Breast epithelium (tissue), 4 donors: ENCODE measurements around the gene SLC34A1. TPM values are rescaled to one million over a fixed set of nuclear protein-coding genes. Genes with fewer than 3 reads are reported as not detected.

Source experiments
- DNase-seq, 2 donors: peaks; one replicate each; pipeline ENCODE4 v3.0.0-alpha.2; 2019; ENCODE audit warnings: low spot score in 2 of 2
- H3K27ac ChIP-seq, 2 donors: fragments of 200-600 bp; sonication (generic) in 1 of 2; one replicate each; pipeline ENCODE4 v1.5.1; 2016 to 2019; ENCODE audit warnings: mild to moderate bottlenecking in 1 of 2
- H3K27me3 ChIP-seq, 2 donors: fragments of 200-600 bp; sonication (generic) in 1 of 2; one replicate each; pipeline versions ENCODE4 v1.5.1 to v1.6.0; 2017 to 2019; ENCODE audit warnings: control low read depth in 1 of 2, mild to moderate bottlenecking in 1 of 2
- H3K36me3 ChIP-seq: fragments of 200-600 bp; one replicate; pipeline ENCODE4 v1.5.1; 2019
- H3K4me1 ChIP-seq, 2 donors: fragments of 200-600 bp; sonication (generic); one replicate each; pipeline ENCODE4 v1.5.1; 2016 to 2019; ENCODE audit warnings: control low read depth in 1 of 2
- H3K4me3 ChIP-seq, 3 donors: fragments of 200-600 bp; sonication (generic); 1 replicate in 2 of 3; 2 replicates in 1 of 3; pipeline ENCODE4 v1.5.1; 2016 to 2019; ENCODE audit warnings: mild to moderate bottlenecking in 3 of 3, moderate library complexity in 2 of 3
- H3K9me3 ChIP-seq, 2 donors: fragments of 200-600 bp; sonication (generic) in 1 of 2; one replicate each; pipeline ENCODE4 v1.5.1; 2016 to 2019; ENCODE audit warnings: control low read depth in 1 of 2
- CTCF ChIP-seq, 3 donors: fragments of 450-650 bp; IDR thresholded peaks; one replicate each; pipeline ENCODE4 v1.5.1; 2016 to 2017; ENCODE audit warnings: antibody characterized with exemption in 3 of 3, mild to moderate bottlenecking in 3 of 3, moderate library complexity in 3 of 3
- POLR2A ChIP-seq: fragments of 450-650 bp; IDR thresholded peaks from one replicate; pipeline ENCODE4 v1.6.1; 2016; ENCODE audit warnings: antibody characterized with exemption, mild to moderate bottlenecking, moderate library complexity
- POLR2AphosphoS5 ChIP-seq, 3 donors: sonication (generic); formaldehyde crosslinking; IDR thresholded peaks; one replicate each; pipeline ENCODE4 v1.6.1; 2017; ENCODE audit warnings: antibody characterized with exemption in 3 of 3
- intact Hi-C: fragments of 100-400 bp; cut with DNase I; formaldehyde crosslinking; loops from one replicate; pipeline ENCODE4 v1.15.1; 2023; ENCODE audit warnings: low total_unique reads
- total RNA-seq, 3 donors: library from RNA; depleted of rRNA; stranded (reverse); fragments of >200 nt; gene quantifications; one replicate each; pipeline ENCODE4 v1.1.0, GENCODE V29; 2016

Gene SLC34A1
- total RNA-seq, 3 donors from 2014 or later, result not detected

GRCh38 chr5:177405312-177405711, 21.1 kb downstream of the SLC34A1 start:
- peaks cover 5 to 7% of the 10 kb centered on the region in 2 donors for H3K4me1 ChIP-seq
- H3K9me3 ChIP-seq, result no peaks in the 10 kb centered on the region
- intact Hi-C loops, result loop anchor here (5.0 kb wide), 1 partner anchor 42 kb away; the partner anchor contains the start of gene PRR7
- peaks cover 5 to 20% of the 10 kb centered on the region in 2 donors for H3K27me3 ChIP-seq
- DNase-seq, result no peak
- no peak for TF ChIP-seq CTCF (IDR thresholded peaks at IDR 0.05)
- TF ChIP-seq POLR2AphosphoS5 (IDR thresholded peaks at IDR 0.05), result no peak
- no peak for TF ChIP-seq POLR2A
- no peak overlapping the region for H3K4me3 ChIP-seq
- no peak overlapping the region for H3K27ac ChIP-seq
- no peaks in the 10 kb centered on the region for H3K36me3 ChIP-seq

- Histone ChIP-seq H3K9me3 (no peaks in the 10 kb centered on the region), H3K27me3 (peaks cover 2 to 15% of the 10 kb centered on the region in 2 donors), H3K4me1 (peaks cover 5% of the 10 kb centered on the region in 2 donors), H3K27ac (no peak overlapping the region), H3K36me3 (no peaks in the 10 kb centered on the region), H3K4me3 (no peak overlapping the region)
- TF ChIP-seq POLR2A (no peak), CTCF (IDR thresholded peaks at IDR 0.05) (no peak), POLR2AphosphoS5 (IDR thresholded peaks at IDR 0.05) (no peak)
- intact Hi-C loops, result loop anchor here (5.0 kb wide), 1 partner anchor 41 kb away; the partner anchor contains the start of gene PRR7
- no peak for DNase-seq
Observed at GRCh38 chr5:177405805-177406204, 21.6 kb downstream of the SLC34A1 start.

- no peak within 1 kb of the TSS for H3K4me3 ChIP-seq
- intact Hi-C loops, result loop anchor here (5.0 kb wide), 1 partner anchor 38 kb away; the partner anchor contains the start of gene PRR7
- no peak within 1 kb of the TSS for H3K27ac ChIP-seq
- no peak for DNase-seq
- TF ChIP-seq POLR2A, result no peak
- no peak for TF ChIP-seq POLR2AphosphoS5 (IDR thresholded peaks at IDR 0.05)
- TF ChIP-seq CTCF (IDR thresholded peaks at IDR 0.05), result no peak
- no peaks in the 10 kb centered on the region for H3K36me3 ChIP-seq
- no peaks in the 10 kb centered on the region for H3K9me3 ChIP-seq
- peaks cover 0 to 5% of the 10 kb centered on the region in 2 donors for H3K4me1 ChIP-seq
- no peaks in the 10 kb centered on the region for H3K27me3 ChIP-seq
Observed at GRCh38 chr5:177409043-177409801, 25.0 kb downstream of the SLC34A1 start, which contains the start of gene F12. Gene F12, minus strand, starts transcription at chr5:177409564. Its CDS starts 37 bp downstream, at chr5:177409527.

GRCh38 chr5:177410575-177410974, 26.3 kb downstream of the SLC34A1 start:
- TF ChIP-seq POLR2AphosphoS5 (IDR thresholded peaks at IDR 0.05) (no peak), POLR2A (no peak), CTCF (IDR thresholded peaks at IDR 0.05) (no peak)
- no peaks in the 10 kb centered on the region for H3K27me3 ChIP-seq
- no peak overlapping the region for H3K4me3 ChIP-seq
- H3K27ac ChIP-seq, result no peak overlapping the region
- intact Hi-C loops, result no loop called here
- no peaks in the 10 kb centered on the region for H3K36me3 ChIP-seq
- DNase-seq, result no peak
- no peaks in the 10 kb centered on the region for H3K4me1 ChIP-seq
- no peaks in the 10 kb centered on the region for H3K9me3 ChIP-seq

GRCh38 chr5:177412603-177413233, 28.5 kb downstream of the SLC34A1 start:
- H3K4me3 ChIP-seq, result no peak overlapping the region
- no peak overlapping the region for H3K27ac ChIP-seq
- H3K9me3 ChIP-seq, result no peaks in the 10 kb centered on the region
- H3K4me1 ChIP-seq, result no peaks in the 10 kb centered on the region
- DNase-seq, result no peak
- intact Hi-C loops, result no loop called here
- no peaks in the 10 kb centered on the region for H3K27me3 ChIP-seq
- TF ChIP-seq POLR2AphosphoS5 (IDR thresholded peaks at IDR 0.05) (no peak), CTCF (IDR thresholded peaks at IDR 0.05) (no peak)
- H3K36me3 ChIP-seq, result no peaks in the 10 kb centered on the region
